GM23248 (cell line): Measurements from ENCODE around the gene KIF12.

Source experiments
- EZH2 ChIP-seq: fragments of 200-600 bp; sonication (generic); IDR thresholded peaks from 2 replicates; pipeline ENCODE4 v1.6.1; 2018; ENCODE audit warnings: antibody characterized with exemption, mild to moderate bottlenecking; ENCODE audit not compliant: insufficient read depth, poor library complexity, severe bottlenecking
- EZH2phosphoT487 ChIP-seq: fragments of 200-600 bp; sonication (generic); IDR thresholded peaks from 2 replicates; pipeline ENCODE4 v1.6.1; 2018; ENCODE audit warnings: antibody characterized with exemption, moderate library complexity, mild to moderate bottlenecking, low read depth; ENCODE audit not compliant: insufficient read depth

DNA sequence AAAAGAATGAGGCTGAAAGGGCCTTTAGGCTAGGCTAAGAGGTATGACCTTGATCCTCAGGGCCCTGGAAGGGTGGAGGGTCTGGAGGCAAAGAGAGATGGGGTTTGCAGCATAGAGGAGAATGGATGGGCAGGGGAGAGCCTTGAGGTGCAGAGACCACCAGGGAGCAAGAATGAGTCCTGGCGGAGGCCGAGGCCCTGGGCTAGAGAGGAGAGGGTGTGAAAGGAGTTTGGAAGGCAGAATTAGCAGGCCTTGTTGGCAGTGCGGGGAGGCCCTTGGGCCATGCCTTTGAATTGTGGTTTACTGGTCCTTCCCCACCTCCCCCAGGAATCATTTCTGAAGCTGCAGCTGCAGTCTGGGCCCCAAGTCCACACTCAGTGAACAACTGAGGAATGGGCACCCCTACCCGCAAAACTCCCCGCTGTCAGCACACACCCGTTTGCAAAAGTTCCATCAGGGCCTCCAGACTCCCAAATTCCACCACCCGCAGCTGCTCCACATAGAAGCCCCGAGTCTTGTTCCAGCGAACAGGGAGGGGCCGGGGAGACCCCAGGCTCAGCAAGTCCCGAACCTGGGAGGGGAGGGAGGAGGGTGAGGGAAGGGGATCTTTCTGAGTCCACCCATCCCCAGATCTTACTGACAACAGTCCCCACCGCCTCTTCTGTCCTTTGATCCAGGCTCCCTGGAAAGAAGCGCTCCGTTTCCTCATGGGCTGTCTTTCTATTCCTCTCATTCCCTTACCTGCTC is 2.1 kb downstream of the KIF12 start:
- no peak for TF ChIP-seq EZH2phosphoT487
- no peak for TF ChIP-seq EZH2
